H1 (cell line): Measurements from ENCODE around the gene ALOX5. TPM values are rescaled to one million over a fixed set of nuclear protein-coding genes. Genes with fewer than 3 reads are reported as not detected.
A peak's percentile ranks its signal among the peaks of the same experiment; 100 is the strongest.

ENCODE experiments used
- CTCF ChIA-PET: fragments of 300-600 bp; sonication (Branson Sonifier 250); formaldehyde crosslinking; loops from one replicate; lab custom pipeline; 2021; ENCODE audit not compliant: partially characterized antibody; lab: Charles Lee
- POLR2A ChIA-PET: fragments of 300-600 bp; sonication (Branson Sonifier 250); formaldehyde crosslinking; loops from one replicate; lab custom pipeline; 2021; ENCODE audit warnings: inconsistent platforms; ENCODE audit not compliant: partially characterized antibody; lab: Charles Lee
- DNase-seq, 2 experiments: peaks; one replicate each; pipeline versions ENCODE4 v3.0.0 to v3.0.0-alpha.2; 2010 to 2022; ENCODE audit warnings: low spot score in 2 of 2, low read depth in 1 of 2, mixed read lengths in 1 of 2
- FAIRE-seq: peaks from 2 replicates; lab custom pipeline; 2011; peaks lifted over from hg19 to GRCh38; lab: Jason Lieb, UNC
- H2AFZ ChIP-seq: 2 replicates; pipeline ENCODE4 v1.8.1; 2012; ENCODE audit warnings: low read length, inconsistent platforms
- H2AK5ac ChIP-seq: 2 replicates; pipeline ENCODE4 v1.6.1; 2013; ENCODE audit warnings: low read depth, low read length
- H2BK120ac ChIP-seq: replicated peaks from 2 replicates; pipeline ENCODE3; 2013; ENCODE audit warnings: low read depth, low read length, inconsistent platforms
- H2BK12ac ChIP-seq: 2 replicates; pipeline ENCODE4 v1.6.1; 2013; ENCODE audit warnings: low read depth, low read length
- H2BK15ac ChIP-seq: 2 replicates; pipeline ENCODE4 v1.6.1; 2013; ENCODE audit warnings: low read length
- H2BK20ac ChIP-seq: 2 replicates; pipeline ENCODE4 v1.6.1; 2013; ENCODE audit warnings: low read length
- H2BK5ac ChIP-seq: 2 replicates; pipeline ENCODE4 v1.6.1; 2013; ENCODE audit warnings: low read depth, low read length
- H3K14ac ChIP-seq: 2 replicates; pipeline ENCODE4 v1.6.1; 2013; ENCODE audit warnings: inconsistent platforms; ENCODE audit not compliant: insufficient read length
- H3K18ac ChIP-seq: 2 replicates; pipeline ENCODE4 v1.6.1; 2013; ENCODE audit warnings: low read length; ENCODE audit errors: extremely low read depth
- H3K23ac ChIP-seq: 2 replicates; pipeline ENCODE4 v1.6.1; 2013; ENCODE audit warnings: inconsistent platforms; ENCODE audit not compliant: insufficient read length
- H3K23me2 ChIP-seq: 2 replicates; pipeline ENCODE4 v1.6.1; 2013; ENCODE audit warnings: low read depth, low read length
- H3K27ac ChIP-seq: 2 replicates; pipeline ENCODE4 v1.6.1; 2011; ENCODE audit warnings: low read depth, low read length, inconsistent platforms
- H3K27me3 ChIP-seq, 4 experiments: replicated peaks in 1 of 4; 1 replicate in 1 of 4; 2 replicates in 3 of 4; pipeline versions ENCODE4 v1.6.1 to v1.8.1; 2011 to 2013; ENCODE audit warnings: low read length in 3 of 4, mild to moderate bottlenecking in 3 of 4, inconsistent platforms in 2 of 4, mixed read lengths in 2 of 4, moderate library complexity in 1 of 4; ENCODE audit not compliant: control insufficient read depth in 3 of 4, insufficient read depth in 3 of 4; ENCODE audit errors: extremely low read depth in 1 of 4
- H3K36me3 ChIP-seq, 4 experiments: 2 replicates each; pipeline versions ENCODE4 v1.6.1 to v1.8.1; 2011 to 2013; ENCODE audit warnings: mild to moderate bottlenecking in 4 of 4, low read length in 3 of 4, moderate library complexity in 2 of 4, control low read depth in 1 of 4, inconsistent platforms in 1 of 4; ENCODE audit not compliant: insufficient read depth in 4 of 4, control insufficient read depth in 2 of 4
- H3K4ac ChIP-seq: replicated peaks from 2 replicates; pipeline ENCODE3; 2013; ENCODE audit warnings: low read length, low read depth, mixed read lengths, inconsistent platforms; ENCODE audit not compliant: insufficient read length
- H3K4me1 ChIP-seq, 4 experiments: replicated peaks in 1 of 4; 1 replicate in 1 of 4; 2 replicates in 3 of 4; pipeline versions ENCODE4 v1.6.1 to v1.8.1; 2011 to 2013; ENCODE audit warnings: low read length in 3 of 4, inconsistent platforms in 2 of 4, mixed read lengths in 1 of 4; ENCODE audit not compliant: insufficient read depth in 4 of 4, control insufficient read depth in 3 of 4
- H3K4me2 ChIP-seq, 2 experiments: 2 replicates each; pipeline versions ENCODE4 v1.6.1 to v1.8.1; 2011 to 2013; ENCODE audit warnings: low read depth in 2 of 2, low read length in 2 of 2, control low read depth in 1 of 2, inconsistent platforms in 1 of 2, mild to moderate bottlenecking in 1 of 2; ENCODE audit not compliant: insufficient read depth in 1 of 2
- H3K4me3 ChIP-seq, 4 experiments: fragments of 200-600, 300-600 bp in 1 of 4; sonication (generic), shearing (Covaris generic), sonication (Bioruptor Twin) in 1 of 4; 2 replicates each; pipeline versions ENCODE4 v1.5.1 to v1.8.1; 2011 to 2016; ENCODE audit warnings: low read length in 4 of 4, low read depth in 3 of 4, control low read depth in 2 of 4, inconsistent platforms in 2 of 4, mild to moderate bottlenecking in 2 of 4, mixed read lengths in 1 of 4, moderate library complexity in 1 of 4; ENCODE audit not compliant: insufficient read depth in 2 of 4; ENCODE audit errors: extremely low read depth in 1 of 4
- H3K56ac ChIP-seq: replicated peaks from 2 replicates; pipeline ENCODE3; 2013; ENCODE audit warnings: low read depth, mild to moderate bottlenecking, mixed read lengths, low read length, inconsistent platforms; ENCODE audit not compliant: insufficient read length
- H3K79me1 ChIP-seq: 2 replicates; pipeline ENCODE4 v1.6.1; 2013; ENCODE audit warnings: low read depth, low read length, control low read depth
- H3K79me2 ChIP-seq, 2 experiments: 2 replicates each; pipeline versions ENCODE4 v1.6.1 to v1.8.1; 2012 to 2013; ENCODE audit warnings: low read length in 2 of 2, mild to moderate bottlenecking in 2 of 2, inconsistent platforms in 1 of 2; ENCODE audit not compliant: insufficient read depth in 2 of 2, control insufficient read depth in 1 of 2
- H3K9ac ChIP-seq, 4 experiments: replicated peaks in 1 of 4; 1 replicate in 1 of 4; 2 replicates in 3 of 4; pipeline versions ENCODE4 v1.6.1 to v1.8.1; 2011 to 2013; ENCODE audit warnings: low read depth in 3 of 4, low read length in 3 of 4, control low read depth in 2 of 4, mild to moderate bottlenecking in 2 of 4, moderate library complexity in 2 of 4, inconsistent platforms in 1 of 4; ENCODE audit errors: extremely low read depth in 1 of 4
- H3K9me3 ChIP-seq, 2 experiments: 2 replicates each; pipeline versions ENCODE4 v1.6.1 to v1.8.1; 2012 to 2013; ENCODE audit warnings: mild to moderate bottlenecking in 2 of 2, moderate library complexity in 2 of 2, control low read depth in 1 of 2, inconsistent platforms in 1 of 2, low read depth in 1 of 2, low read length in 1 of 2, mixed read lengths in 1 of 2; ENCODE audit not compliant: insufficient read depth in 2 of 2
- H4K20me1 ChIP-seq, 2 experiments: replicated peaks in 1 of 2; 2 replicates each; pipeline versions ENCODE3 to v1.8.1; 2011 to 2013; ENCODE audit warnings: inconsistent platforms in 2 of 2, low read length in 2 of 2, mild to moderate bottlenecking in 1 of 2; ENCODE audit not compliant: insufficient read depth in 2 of 2, control insufficient read depth in 1 of 2
- H4K5ac ChIP-seq: 2 replicates; pipeline ENCODE4 v1.6.1; 2013; ENCODE audit warnings: low read length, low read depth, mixed read lengths, inconsistent platforms; ENCODE audit not compliant: insufficient read length
- H4K8ac ChIP-seq: 2 replicates; pipeline ENCODE4 v1.8.0; 2013; ENCODE audit warnings: mild to moderate bottlenecking, moderate library complexity, low read length, inconsistent platforms; ENCODE audit not compliant: insufficient read depth; ENCODE audit errors: extremely low read depth
- H4K91ac ChIP-seq: replicated peaks from 2 replicates; pipeline ENCODE3; 2013; ENCODE audit warnings: low read length, mixed read lengths, inconsistent platforms; ENCODE audit not compliant: insufficient read length
- CTCF ChIP-seq, 3 experiments: IDR thresholded peaks; 1 replicate in 2 of 3; 2 replicates in 1 of 3; pipeline versions ENCODE4 v1.5.1 to v1.6.1; 2011; ENCODE audit warnings: low read length in 3 of 3, mild to moderate bottlenecking in 3 of 3, inconsistent platforms in 2 of 3, low read depth in 1 of 3, moderate library complexity in 1 of 3; ENCODE audit not compliant: insufficient read depth in 1 of 3; ENCODE audit errors: control extremely low read depth in 1 of 3
- E2F6 ChIP-seq: IDR thresholded peaks from 2 replicates; pipeline ENCODE4 v1.6.1; 2012; ENCODE audit warnings: inconsistent platforms
- EZH2 ChIP-seq: fragments of 200-600 bp; sonication (generic); IDR thresholded peaks from 2 replicates; pipeline ENCODE4 v1.7.1; 2012; ENCODE audit warnings: low read depth, mild to moderate bottlenecking, moderate library complexity, low read length, inconsistent platforms; ENCODE audit not compliant: severe bottlenecking
- FOSL1 ChIP-seq: IDR thresholded peaks from 2 replicates; pipeline ENCODE4 v1.6.1; 2011; ENCODE audit warnings: mild to moderate bottlenecking, low read depth, low read length, moderate library complexity; ENCODE audit not compliant: insufficient read depth
- NRF1 ChIP-seq: IDR thresholded peaks from 2 replicates; pipeline ENCODE4 v1.6.1; 2011; ENCODE audit warnings: mild to moderate bottlenecking, low read depth, low read length, improper control_type of control experiment
- RXRA ChIP-seq: IDR thresholded peaks from 2 replicates; pipeline ENCODE4 v1.6.1; 2011; ENCODE audit warnings: low read depth, mild to moderate bottlenecking, low read length, moderate library complexity; ENCODE audit not compliant: insufficient read depth
- SP1 ChIP-seq: IDR thresholded peaks from 2 replicates; pipeline ENCODE4 v1.6.1; 2011; ENCODE audit warnings: low read depth, low read length
- SUZ12 ChIP-seq: fragments of 200-600 bp; sonication (generic); IDR thresholded peaks from 2 replicates; pipeline ENCODE4 v1.6.1; 2012; ENCODE audit warnings: mild to moderate bottlenecking, inconsistent platforms, low read length, moderate library complexity, mixed read lengths
- YY1 ChIP-seq: IDR thresholded peaks from 2 replicates; pipeline ENCODE4 v1.6.1; 2011; ENCODE audit warnings: low read depth, mild to moderate bottlenecking, low read length
- WGBS, 2 experiments: shearing (Covaris generic) in 1 of 2; methylation state at CpG; one replicate each; pipeline versions ENCODE4 v1.1.6 to v1.1.7; 2013 to 2015; ENCODE audit warnings: low lambda C conversion rate in 2 of 2, mixed read lengths in 2 of 2, inconsistent platforms in 1 of 2, low coverage in 1 of 2, missing lambda C conversion rate in 1 of 2; ENCODE audit not compliant: insufficient replicate concordance in 2 of 2, insufficient coverage in 1 of 2, insufficient read length in 1 of 2; ENCODE audit errors: extremely low coverage in 1 of 2, missing lambda C conversion rate in 1 of 2; 5-methylcytosine and 5-hydroxymethylcytosine counted together
- polyA plus RNA-seq, 7 experiments: library from polyadenylated mRNA; depleted of rRNA in 3 of 7; stranded (reverse) in 5 of 7; unstranded in 2 of 7; fragments of >200 nt in 5 of 7; fragments of 200-250 nt in 2 of 7; gene quantifications; 1 replicate in 5 of 7; 2 replicates in 1 of 7; 4 replicates in 1 of 7; pipeline versions ENCODE4 v1.2.1 to v1.2.3, GENCODE V29; 2011 to 2013; ENCODE audit warnings: missing spikeins in 2 of 7, mixed read lengths in 2 of 7
- total RNA-seq: library from RNA; stranded (reverse); fragmentation: NEBNext Ultra II Directional; extraction: Animal tissue kit (Norgen Biotek cat#: 25700); gene quantifications from 2 replicates; pipeline ENCODE4 v1.2.1, GENCODE V29; 2021

ALOX5 gene
- total and polyA plus RNA-seq, 2 of the 8 experiments (the other 6 are each of a cell fraction or from before 2014, with no cell fraction given): 1.6 to 3.8 TPM

GRCh38 chr10:45373003-45373575 is 927 bp upstream of the ALOX5 start:
- peak in 1 of 2 experiments; percentile 69 for DNase-seq
- no peak for TF ChIP-seq CTCF (IDR thresholded peaks at IDR 0.05; ENCODE audit: control extremely low read depth in 1 of 3, insufficient read depth in 1 of 3, low read depth in 1 of 3, low read length in 3 of 3)
- TF ChIP-seq NRF1: no peak
- peak; percentile 64 for TF ChIP-seq SUZ12
- TF ChIP-seq EZH2: peak; percentile 70
- no peak for TF ChIP-seq FOSL1
- no peak for TF ChIP-seq SP1
- TF ChIP-seq RXRA: no peak
- no peak for TF ChIP-seq YY1
- 0 out of 2 replicates have a peak, but pooled peaks have one; percentile 32 for TF ChIP-seq E2F6

More at GRCh38 chr10:45373003-45373575, 927 bp upstream of the ALOX5 start:
- H4K91ac ChIP-seq: no peak overlapping the region
- no peak overlapping the region for H3K56ac ChIP-seq
- H3K4ac ChIP-seq: no peak overlapping the region
- no peak for FAIRE-seq
- CTCF ChIA-PET: no interaction called here
- no peak overlapping the region for H4K5ac ChIP-seq
- H2BK20ac ChIP-seq: no peak overlapping the region
- no peaks in the 10 kb centered on the region for H4K20me1 ChIP-seq
- H3K23ac ChIP-seq: no peak overlapping the region
- H4K8ac ChIP-seq: no peak overlapping the region; the same call in 1 of the 2 replicates
- no peak overlapping the region for H2AK5ac ChIP-seq
- no peak overlapping the region for H2BK120ac ChIP-seq
- peak overlapping the region; percentile 48 to 69 (median 63) for H3K4me3 ChIP-seq
- no peak overlapping the region for H2BK15ac ChIP-seq
- H3K79me1 ChIP-seq: no peaks in the 10 kb centered on the region
- no peak overlapping the region for H3K27ac ChIP-seq
- no peak overlapping the region; a peak in 1 of 7 replicates for H3K9ac ChIP-seq
- peak overlapping the region; percentile 77 to 91 for H3K4me2 ChIP-seq
- no peaks in the 10 kb centered on the region for H3K9me3 ChIP-seq
- H3K14ac ChIP-seq: no peak overlapping the region
- no peak overlapping the region for H2BK12ac ChIP-seq
- WGBS, 2 experiments: 5% methylated on average over 28 of the region's 32 CpGs; no CpG with 5 or more reads in 1 of the 2 experiments
- H3K36me3 ChIP-seq: no peaks in the 10 kb centered on the region
- peaks cover 0 to 8% (median 5%) of the 10 kb centered on the region in 4 experiments; a peak in 5 of 7 replicates for H3K4me1 ChIP-seq
- peaks cover 8 to 42% (median 34%) of the 10 kb centered on the region in 4 experiments for H3K27me3 ChIP-seq
- H3K79me2 ChIP-seq: no peaks in the 10 kb centered on the region
- H3K18ac ChIP-seq: no peak overlapping the region; the same call in 1 of the 2 replicates
- peaks cover 17% of the 10 kb centered on the region for H3K23me2 ChIP-seq
- H2BK5ac ChIP-seq: no peak overlapping the region
- POLR2A ChIA-PET: no interaction called here
- H2AFZ ChIP-seq: peak overlapping the region; percentile 42; the same call in 1 of the 2 replicates
